Head of caudate nucleus (tissue), 42 donors: Measurements from ENCODE around the gene SERPINB6.
A peak's percentile ranks its signal among the peaks of the same experiment; 100 is the strongest.
"Not testable (repeated sequence)": the region's sequence is repeated elsewhere in the genome, so short reads cannot be mapped to it uniquely, and the experiment has no call there.

Source experiments
- DNase-seq, 42 donors: peaks; one replicate each; pipeline versions ENCODE4 v3.0.0 to v3.0.0-alpha.2; 2020 to 2021; ENCODE audit warnings: mixed read lengths in 7 of 42
- intact Hi-C: fragments of 100-400 bp; cut with DNase I; formaldehyde crosslinking; loops from one replicate; pipeline ENCODE4 v1.15.0; 2022

SERPINB6 gene

DNA sequence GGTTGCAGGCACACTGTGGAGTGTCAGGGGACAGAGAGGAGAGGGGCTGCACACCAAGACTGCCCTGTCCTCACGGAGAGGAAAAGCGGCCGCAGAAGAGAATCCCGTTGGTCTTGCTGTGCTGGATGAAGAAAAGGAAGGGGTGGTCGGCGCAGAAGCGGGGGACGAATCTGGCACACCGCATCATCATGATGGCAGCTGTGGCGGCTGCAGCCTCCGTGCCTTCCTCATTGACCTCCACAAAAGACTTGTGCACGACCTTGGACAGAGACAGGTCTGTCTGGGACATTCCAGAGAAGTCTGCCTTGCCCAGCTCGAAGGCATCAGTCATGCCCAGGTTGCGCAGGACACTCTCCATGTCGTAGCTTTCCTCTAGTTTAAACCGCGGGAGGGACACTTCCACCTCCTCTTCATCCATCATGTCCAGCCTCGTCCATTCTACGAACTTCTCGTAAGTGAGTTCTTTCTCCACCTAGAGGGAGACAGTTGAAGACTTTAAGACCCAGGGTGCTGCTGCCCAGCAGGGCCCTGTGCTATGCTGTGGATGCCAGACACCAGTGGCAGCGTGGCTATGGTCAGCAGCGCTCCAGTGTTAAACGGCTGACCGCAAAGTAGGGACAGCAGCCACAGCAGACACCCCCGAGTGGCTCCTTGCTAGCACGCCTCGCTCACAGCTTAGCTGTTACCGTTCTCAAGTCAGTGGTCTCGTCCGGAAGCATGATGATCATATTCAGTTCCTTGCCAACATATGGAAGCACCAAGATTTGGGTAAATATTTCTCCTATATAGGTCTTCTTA is 22.9 kb downstream of the SERPINB6 start:
- DNase-seq = peak in 1 of 42 donors; percentile 6
- intact Hi-C loops = no loop called here

DNA sequence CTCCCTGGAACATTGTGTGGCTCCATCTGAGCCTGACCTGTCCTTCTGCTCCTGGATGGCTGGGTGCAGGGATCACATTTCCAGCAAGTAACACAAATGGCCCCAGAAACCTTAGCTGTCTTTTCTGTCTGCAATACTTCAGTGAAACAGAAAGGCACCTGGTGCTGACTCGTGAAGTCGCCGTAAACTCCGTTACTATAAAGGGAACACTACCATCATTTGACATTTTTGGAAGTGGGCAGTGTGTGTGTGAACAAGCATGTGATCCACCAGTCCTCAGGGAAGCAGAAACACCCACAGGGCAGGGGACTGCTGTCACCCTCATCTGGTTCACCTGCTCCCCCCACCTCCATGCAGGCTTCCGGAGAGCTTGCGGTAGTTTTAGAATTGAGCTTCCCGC is 23.9 kb downstream of the SERPINB6 start:
- DNase-seq = peak in 3 of 42 donors; percentile 3 to 15 (median 5)
- intact Hi-C loops = no loop called here

DNA sequence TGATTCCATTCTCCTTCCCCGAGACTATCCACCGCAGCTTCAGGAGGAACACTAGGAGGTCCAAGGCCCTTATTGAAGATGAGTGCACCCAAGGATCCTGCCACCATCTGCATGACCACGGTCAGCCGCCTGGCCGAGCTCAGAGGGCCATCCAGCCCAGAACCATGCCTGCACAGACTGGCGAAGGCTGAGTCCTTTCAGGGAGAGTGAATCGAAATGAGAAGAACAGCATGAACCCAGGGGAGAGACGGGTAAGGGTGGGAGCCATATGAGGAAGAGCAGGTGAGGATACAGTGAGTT is 26.3 kb downstream of the SERPINB6 start:
- intact Hi-C loops = no loop called here
- DNase-seq = peak in 3 of 42 donors; percentile 13 to 30 (median 27)

DNA sequence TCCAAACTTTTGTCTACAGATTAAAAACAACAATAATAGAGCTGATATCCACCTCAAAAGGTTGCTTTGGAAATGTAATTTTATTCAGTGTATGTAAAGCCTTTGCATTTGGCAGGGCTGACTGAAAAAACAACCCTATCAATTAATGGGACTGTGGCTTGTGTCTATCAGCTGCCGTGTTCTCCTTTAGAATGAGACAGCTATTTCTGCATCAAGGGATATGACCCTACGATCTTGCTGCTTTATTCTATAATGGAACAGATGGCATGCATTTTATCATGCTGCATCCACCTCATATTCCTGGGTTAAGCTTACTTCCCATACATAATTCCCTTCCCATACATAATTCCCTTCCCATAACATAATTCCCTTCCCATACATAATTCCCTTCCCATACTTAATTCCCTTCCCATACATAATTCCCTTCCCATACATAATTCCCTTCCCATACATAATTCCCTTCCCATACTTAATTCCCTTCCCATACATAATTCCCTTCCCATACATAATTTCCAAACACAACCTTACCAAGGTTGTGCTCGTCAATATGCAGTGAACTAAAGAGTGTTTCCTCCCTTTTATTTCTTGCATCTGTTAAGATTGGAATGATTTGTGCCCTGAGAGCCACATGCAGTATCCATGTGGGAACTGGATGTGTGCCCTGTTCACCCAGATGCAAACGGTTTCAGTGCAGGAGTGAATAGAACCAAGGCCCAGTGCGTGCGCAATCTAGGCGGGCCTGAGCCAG is 26.8 kb downstream of the SERPINB6 start:
- intact Hi-C loops = no loop called here

DNA sequence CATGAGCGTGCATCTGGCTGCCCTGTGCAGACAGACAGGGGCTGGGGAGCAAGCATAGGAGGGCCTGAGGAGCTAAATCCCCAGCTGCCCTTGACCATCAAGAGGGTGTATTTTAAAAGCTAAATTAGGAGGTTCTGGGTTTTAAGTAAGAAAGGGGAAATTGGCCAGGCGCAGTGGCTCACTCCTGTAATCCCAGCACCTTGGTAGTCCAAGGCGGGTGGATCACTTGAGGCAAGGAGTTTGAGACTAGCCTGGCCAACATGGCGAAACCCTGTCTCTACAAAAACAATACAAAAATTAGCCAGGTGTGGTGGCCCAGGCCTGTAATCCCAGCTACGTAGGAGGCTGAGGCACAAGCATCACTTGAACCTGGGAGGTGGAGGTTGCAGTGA is 27.8 kb downstream of the SERPINB6 start:
- intact Hi-C loops = no loop called here
- peak in 4 of 42 donors; percentile 4 to 32 (median 19) for DNase-seq

More for the DNA sequence above, 26.8 kb downstream of the SERPINB6 start:
- peak in 1 of 42 donors; percentile 29 for DNase-seq

DNA sequence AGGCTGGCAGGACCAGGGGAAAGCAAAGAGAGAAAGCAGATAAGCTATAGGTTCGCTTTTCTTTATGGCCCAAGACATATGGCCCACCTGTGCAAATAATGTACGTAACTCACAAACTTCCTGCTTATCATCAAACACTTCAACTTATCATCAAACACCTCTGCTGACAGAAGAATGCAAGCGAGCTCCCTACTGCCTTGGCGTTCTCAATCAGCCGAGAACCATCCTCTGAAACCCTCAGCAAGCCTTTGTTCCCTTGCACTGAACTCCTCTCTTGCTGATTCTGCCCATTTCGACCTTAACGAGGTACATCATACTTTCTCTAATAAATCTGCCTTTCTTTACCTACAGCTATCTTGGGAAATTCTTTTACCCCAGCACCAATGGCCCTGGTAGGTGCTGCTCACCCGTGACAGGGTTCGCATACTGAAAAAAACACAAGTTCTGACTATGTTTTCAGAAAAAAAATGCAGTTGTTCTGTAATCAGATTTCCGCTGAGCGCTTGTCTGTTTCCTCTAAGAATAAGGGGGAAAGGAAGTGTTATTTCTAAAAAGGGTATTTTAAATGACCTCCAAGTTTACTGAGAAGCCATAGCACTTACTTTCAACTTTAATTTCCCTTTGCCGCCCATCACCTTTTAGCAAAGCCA is 28.3 kb downstream of the SERPINB6 start:
- intact Hi-C loops = no loop called here
- DNase-seq = peak in 4 of 42 donors; percentile 1 to 30 (median 8)

DNA sequence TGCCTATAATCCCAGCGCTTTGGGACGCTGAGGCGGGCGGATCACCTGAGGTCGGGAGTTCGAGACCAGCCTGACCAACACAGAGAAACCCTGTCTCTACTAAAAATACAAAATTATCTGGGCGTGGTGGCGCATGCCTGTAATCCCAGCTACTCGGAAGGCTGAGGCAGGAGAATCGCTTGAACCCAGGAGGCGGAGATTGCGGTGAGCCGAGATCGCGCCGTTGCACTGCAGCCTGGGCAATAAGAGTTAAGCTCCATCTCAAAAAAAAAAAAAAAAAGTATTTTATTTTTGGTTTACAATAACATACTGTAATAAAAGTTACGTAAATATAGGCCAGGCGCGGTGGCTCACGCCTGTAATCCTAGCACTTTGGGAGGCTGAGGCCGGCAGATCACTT is 29.3 kb downstream of the SERPINB6 start:
- DNase-seq = peak in 6 of 42 donors; percentile 2 to 34 (median 16)
- intact Hi-C loops = not testable (repeated sequence)

DNA sequence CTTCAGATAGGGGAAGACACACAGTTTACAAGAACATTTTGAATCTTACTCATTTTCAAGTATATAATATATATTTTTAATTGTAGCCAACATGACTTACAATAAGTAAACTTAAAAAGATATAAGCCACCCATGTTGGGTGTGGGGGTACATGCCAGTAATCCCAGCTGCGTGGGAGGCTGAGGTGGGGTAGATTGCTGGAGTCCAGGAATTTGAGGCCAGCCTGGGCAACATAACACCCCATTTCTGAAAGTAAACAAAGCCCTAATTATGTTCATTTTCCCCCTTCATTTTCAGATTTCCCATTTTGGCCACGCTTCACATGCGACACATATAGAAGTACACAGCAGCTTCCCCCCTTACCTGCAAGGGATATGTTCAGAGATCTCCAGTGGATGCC is 30.5 kb downstream of the SERPINB6 start:
- intact Hi-C loops = no loop called here
- peak in 3 of 42 donors; percentile 2 to 26 (median 15) for DNase-seq

DNA sequence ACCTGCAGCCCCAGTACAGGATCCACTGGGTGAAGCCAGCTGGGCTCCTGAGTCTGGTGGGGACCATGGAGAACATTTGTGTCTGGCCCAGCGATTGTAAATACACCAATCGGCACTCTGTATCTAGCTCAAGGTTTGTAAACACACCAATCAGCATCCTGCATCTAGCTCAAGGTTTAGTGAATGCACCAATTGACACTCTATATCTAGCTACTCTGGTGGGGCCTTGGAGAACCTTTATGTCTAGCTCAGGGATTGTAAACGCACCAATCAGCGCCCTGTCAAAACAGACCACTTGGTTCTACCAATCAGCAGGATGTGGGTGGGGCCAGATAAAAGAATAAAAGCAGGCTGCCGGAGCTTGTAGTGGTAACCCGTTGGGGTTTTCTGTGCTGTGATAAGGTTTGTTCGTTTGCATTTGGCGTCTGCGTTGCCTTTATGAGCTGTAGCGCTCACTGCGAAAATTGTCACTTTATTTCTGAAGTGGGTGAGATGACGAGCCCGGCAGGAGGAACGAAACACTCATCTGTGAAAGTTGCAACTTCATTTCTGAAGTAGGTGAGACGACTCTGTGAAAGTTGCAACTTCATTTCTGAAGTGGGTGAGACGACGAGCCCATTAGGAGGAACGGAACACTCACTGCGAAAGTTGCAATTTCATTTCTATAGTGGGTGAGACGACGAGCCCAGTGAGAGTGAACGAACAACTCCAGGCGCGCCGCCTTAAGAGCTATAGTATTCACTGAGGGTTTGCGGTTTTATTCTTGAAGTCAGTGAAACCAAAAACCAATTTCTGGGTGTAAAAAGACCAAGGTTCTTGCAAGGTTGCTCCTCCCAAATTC is 31.1 kb downstream of the SERPINB6 start:
- intact Hi-C loops = no loop called here
- DNase-seq = peak in 9 of 42 donors; percentile 8 to 37 (median 19)

DNA sequence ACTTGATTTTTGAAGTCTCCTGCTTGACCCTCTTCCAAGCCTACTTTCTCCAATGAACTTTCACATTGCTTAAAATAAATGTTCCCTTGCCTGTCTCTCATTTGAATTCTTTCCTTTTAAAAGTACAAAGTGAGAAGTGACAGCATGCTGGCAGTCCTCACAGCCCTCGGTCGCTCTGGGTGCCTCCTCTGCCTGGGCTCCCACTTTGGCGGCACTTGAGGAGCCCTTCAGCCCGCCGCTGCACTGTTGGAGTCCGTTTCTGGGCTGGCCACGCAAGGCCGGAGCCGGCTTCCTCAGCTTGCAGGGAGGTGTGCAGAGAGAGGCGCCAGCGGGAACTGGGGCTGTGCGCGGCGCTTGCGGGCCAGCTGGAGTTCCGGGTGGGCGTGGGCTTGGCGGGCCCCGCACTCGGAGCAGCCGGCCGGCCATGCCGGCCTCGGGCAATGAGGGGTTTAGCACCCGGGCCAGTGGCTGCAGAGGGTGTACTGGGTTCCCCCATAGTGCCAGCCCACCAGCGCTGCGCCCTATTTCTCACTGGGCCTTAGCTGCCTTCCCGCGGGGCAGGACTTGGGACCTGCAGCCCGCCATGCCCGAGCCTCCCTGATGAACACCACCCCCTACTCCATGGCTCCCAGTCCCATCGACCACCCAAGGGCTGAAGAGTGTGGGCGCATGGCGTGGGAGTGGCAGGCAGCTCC is 31.9 kb downstream of the SERPINB6 start:
- DNase-seq = peak in 9 of 42 donors; percentile 5 to 41 (median 15)
- intact Hi-C loops = loop anchor here (10.0 kb wide), 1 partner anchor 145 kb away; no protein-coding TSS in a partner anchor

DNA sequence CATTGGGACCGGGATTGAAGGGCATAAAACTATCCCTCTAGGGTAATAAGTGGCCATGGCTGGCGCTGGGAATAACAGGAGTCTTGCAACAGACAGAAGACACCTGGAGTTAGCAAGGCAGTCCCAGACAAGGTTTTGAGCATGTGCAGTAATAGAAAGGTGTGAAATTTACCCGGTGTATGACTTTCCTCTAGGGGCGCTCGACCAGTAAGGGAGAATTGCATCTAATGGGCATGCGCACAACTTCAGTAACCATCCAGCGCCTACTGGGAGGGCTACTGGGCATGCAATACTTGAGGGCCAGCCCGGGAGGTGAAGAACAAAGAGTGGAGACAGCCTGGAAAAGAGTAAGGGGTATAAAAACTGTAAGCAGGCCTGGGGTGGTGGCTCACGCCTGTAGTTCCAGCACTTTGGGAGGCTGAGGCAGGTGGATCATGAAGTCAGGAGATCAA is 32.7 kb downstream of the SERPINB6 start:
- peak in 5 of 42 donors; percentile 2 to 13 (median 10) for DNase-seq
- intact Hi-C loops = loop anchor here (10.0 kb wide), 1 partner anchor 144 kb away; no protein-coding TSS in a partner anchor

DNA sequence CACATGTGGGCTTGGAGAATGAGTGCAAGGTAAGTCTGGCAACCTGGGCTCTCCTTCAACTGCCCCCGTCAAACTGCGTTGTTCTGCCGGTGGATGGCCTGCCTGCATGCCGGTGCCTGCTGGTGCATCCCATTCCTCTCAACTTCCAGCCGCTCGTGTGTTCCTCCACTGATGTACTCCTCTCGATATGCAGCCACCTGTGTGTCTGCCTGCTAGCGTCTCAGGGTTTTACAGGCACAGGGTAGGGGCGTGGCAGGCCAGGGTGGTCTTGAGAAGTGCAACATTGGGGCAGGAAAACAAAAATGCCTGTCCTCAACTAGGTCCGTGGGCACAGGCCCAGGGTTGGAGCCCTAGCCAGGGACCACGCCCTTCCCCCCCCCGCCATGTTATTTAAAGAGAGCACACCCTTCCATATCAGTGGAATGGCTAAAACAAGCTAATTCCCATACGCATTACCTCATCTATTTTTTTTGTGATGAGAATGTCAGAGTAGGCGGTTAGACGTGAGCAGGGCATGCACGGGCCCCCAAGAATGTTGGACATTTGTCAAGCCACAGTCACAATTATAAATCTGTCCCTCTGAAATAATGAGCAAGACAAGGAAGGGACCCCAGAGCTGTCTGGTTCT is 33.2 kb downstream of the SERPINB6 start:
- intact Hi-C loops = loop anchor here (10.0 kb wide), 1 partner anchor 143 kb away; no protein-coding TSS in a partner anchor
- peak in 4 of 42 donors; percentile 0 to 15 (median 4) for DNase-seq

DNA sequence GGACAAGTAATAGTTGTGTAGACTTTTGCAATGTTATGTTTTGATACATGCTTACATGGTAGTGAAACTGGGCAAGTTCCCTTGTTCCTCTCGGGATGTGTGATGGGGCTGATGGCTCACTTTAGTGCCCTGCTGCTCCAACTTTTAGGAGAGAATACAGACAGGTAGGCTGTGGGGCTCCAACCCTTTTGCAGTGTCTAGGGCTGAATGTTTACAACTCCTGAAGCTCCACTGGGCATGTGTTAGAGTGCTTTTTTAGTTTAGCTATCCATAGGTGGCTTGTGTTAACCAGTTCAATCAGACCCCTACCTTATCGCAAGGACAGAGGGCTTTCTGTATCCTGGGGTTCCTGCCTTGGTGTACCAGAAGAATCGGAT is 33.8 kb downstream of the SERPINB6 start:
- DNase-seq = peak in 2 of 42 donors; percentile 2 to 4
- intact Hi-C loops = loop anchor here (10.0 kb wide), 1 partner anchor 143 kb away; no protein-coding TSS in a partner anchor

DNA sequence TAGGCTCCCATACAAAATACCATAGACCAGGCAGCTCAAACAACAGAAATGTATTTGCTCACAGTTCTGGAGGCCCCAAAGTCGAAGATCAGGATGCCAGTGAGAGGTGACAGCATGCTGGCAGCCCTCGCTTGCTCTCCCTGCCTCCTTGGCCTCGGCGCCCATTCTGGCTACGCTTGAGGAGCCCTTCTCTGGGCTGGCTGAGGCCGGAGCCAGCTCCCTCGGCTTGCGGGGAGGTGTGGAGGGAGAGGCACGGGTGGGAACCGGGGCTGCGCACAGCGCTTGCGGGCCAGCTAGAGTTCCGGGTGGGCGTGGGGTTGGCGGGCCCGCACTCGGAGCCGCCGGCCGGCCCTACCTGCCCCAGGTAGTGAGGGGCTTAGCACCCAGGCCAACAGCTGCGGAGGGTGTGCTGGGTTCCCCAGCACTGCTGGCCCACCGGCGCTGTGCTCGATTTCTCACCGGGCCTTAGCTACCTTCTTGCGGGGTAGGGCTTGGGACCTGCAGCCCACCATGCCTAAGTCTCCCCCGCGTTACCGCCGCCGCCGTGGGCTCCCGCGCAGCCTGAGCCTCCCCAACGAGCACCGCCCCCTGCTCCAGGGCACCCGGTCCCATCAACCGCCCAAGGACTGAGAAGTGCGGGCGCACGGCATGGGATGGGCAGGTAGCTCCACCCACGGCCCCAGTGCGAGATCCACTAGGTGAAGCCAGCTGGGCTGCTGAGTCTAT is 35.6 kb downstream of the SERPINB6 start:
- peak in 4 of 42 donors; percentile 3 to 34 (median 6) for DNase-seq
- intact Hi-C loops = loop anchor here (10.0 kb wide), 1 partner anchor 141 kb away; no protein-coding TSS in a partner anchor

DNA sequence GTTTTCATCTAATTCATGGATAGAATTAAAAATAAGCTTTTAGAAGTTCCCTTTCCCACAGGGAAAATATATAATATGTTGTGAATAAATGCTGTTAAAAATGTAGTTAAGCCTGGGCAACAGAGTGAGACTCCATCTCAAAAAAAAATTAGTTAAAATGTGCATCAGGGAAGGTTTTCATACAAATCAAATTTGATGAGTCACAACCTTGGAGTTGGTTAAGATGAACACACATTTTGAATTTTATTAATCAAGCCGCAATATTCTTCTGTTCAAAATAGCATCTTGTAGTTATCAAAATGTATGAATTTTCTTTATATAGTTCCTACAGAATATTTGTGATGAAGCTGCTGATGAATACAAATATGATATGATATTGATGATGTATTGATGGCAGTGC is 37.3 kb downstream of the SERPINB6 start:
- intact Hi-C loops = loop anchor here (5.0 to 10.0 kb wide), 2 partner anchors 87 to 139 kb away; no protein-coding TSS in a partner anchor
- no peak for DNase-seq

DNA sequence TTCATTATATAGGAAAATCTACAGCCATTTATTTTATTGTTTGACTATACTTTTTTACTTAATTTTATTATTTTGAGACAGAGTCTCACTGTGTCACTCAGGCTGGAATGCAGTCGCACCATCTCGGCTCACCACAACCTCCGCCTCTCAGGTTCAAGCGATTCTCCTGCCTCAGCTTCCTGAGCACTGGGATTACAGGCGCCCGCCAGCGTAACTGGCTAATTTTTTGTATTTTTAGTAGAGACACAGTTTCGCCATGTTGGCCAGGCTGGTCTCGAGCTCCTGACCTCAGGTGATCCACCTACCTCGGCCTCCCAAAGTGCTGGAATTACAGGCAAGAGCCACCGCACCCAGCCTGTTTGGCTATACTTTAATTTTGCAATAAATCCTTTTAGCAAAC is 38.5 kb downstream of the SERPINB6 start:
- DNase-seq = peak in 2 of 42 donors; percentile 6 to 21
- intact Hi-C loops = loop anchor here (5.0 to 10.0 kb wide), 2 partner anchors 86 to 138 kb away; no protein-coding TSS in a partner anchor
